Left lung (tissue), 10 donors: ENCODE measurements around the gene P3H3. TPM values are rescaled to one million over a fixed set of nuclear protein-coding genes. Genes with fewer than 3 reads are reported as not detected.

Experiments used
- ATAC-seq: fragments of 200-7000 bp; cut with Tn5 transposase; one replicate; pipeline ENCODE4 v1.9.1; 2020; ENCODE audit warnings: moderate library complexity
- DNase-seq, 4 donors: peaks; one replicate each; pipeline ENCODE4 v3.0.0-alpha.2; 2013 to 2020
- H3K27ac ChIP-seq, 2 donors: fragments of 200-600 bp; sonication (generic) in 1 of 2; one replicate each; pipeline versions ENCODE4 v1.5.0 to v1.8.0; 2020 to 2021
- H3K27me3 ChIP-seq, 2 donors: fragments of 200-600 bp; sonication (generic) in 1 of 2; one replicate each; pipeline versions ENCODE4 v1.5.0 to v1.8.0; 2020 to 2021
- H3K36me3 ChIP-seq, 2 donors: fragments of 200-600 bp; sonication (generic) in 1 of 2; one replicate each; pipeline versions ENCODE4 v1.5.0 to v1.8.0; 2020 to 2021
- H3K4me1 ChIP-seq, 2 donors: fragments of 200-600 bp; one replicate each; pipeline ENCODE4 v1.8.0; 2021
- H3K4me3 ChIP-seq, 2 donors: fragments of 200-600 bp; sonication (generic) in 1 of 2; one replicate each; pipeline versions ENCODE4 v1.5.0 to v1.8.0; 2020 to 2021; ENCODE audit warnings: mild to moderate bottlenecking in 1 of 2
- H3K9me3 ChIP-seq, 2 donors: fragments of 200-600 bp; sonication (generic) in 1 of 2; one replicate each; pipeline versions ENCODE4 v1.5.0 to v1.8.0; 2020 to 2021
- CTCF ChIP-seq, 2 donors: fragments of 200-600 bp; sonication (generic) in 1 of 2; IDR thresholded peaks; one replicate each; pipeline versions ENCODE4 v1.5.0 to v1.8.0; 2021; ENCODE audit warnings: antibody characterized with exemption in 2 of 2
- intact Hi-C, 2 donors: fragments of 100-400 bp; cut with DNase I; formaldehyde crosslinking; loops; one replicate each; pipeline versions ENCODE4 v1.11.2 to v1.14.2; 2022
- polyA plus RNA-seq, 6 donors: library from polyadenylated mRNA; unstranded; fragments of 120-200 nt; gene quantifications; one replicate each; pipeline ENCODE4 v1.2.1, GENCODE V29; 2013; ENCODE audit not compliant: insufficient read length in 6 of 6
- total RNA-seq, 2 donors: library from RNA; stranded (reverse); fragmentation: NEBNext Ultra II Directional; extraction: Animal tissue kit (Norgen Biotek cat#: 25700); gene quantifications; one replicate each; pipeline ENCODE4 v1.2.1, GENCODE V29; 2021
- donor health status: DM: no; HTN: yes; CAD: no.
- donor health status: DM: no; HTN: no; CAD: no.

Gene P3H3
- total and polyA plus RNA-seq, 8 donors = 18.0 to 41.7 (median 22.3) TPM

GRCh38 chr12:6816598-6816997, 11.6 kb upstream of the P3H3 start:
- intact Hi-C loops = no loop called here
- Histone ChIP-seq H3K4me3 (no peak overlapping the region), H3K4me1 (peaks cover 0 to 11% of the 10 kb centered on the region in 2 donors), H3K9me3 (no peaks in the 10 kb centered on the region), H3K27ac (no peak overlapping the region), H3K36me3 (peaks cover 0 to 5% of the 10 kb centered on the region in 2 donors), H3K27me3 (peaks cover 0 to 3% of the 10 kb centered on the region in 2 donors)
- ATAC-seq = no peak
- TF ChIP-seq CTCF (IDR thresholded peaks at IDR 0.05) = no peak
- no peak for DNase-seq

GRCh38 chr12:6817098-6817497, 11.1 kb upstream of the P3H3 start:
- H3K27ac ChIP-seq = no peak overlapping the region
- intact Hi-C loops = no loop called here
- H3K4me1 ChIP-seq = peaks cover 0 to 16% of the 10 kb centered on the region in 2 donors
- H3K9me3 ChIP-seq = no peaks in the 10 kb centered on the region
- peaks cover 0 to 8% of the 10 kb centered on the region in 2 donors for H3K27me3 ChIP-seq
- ATAC-seq (no peak), DNase-seq (no peak)
- TF ChIP-seq CTCF (IDR thresholded peaks at IDR 0.05) = no peak
- no peak overlapping the region for H3K4me3 ChIP-seq
- H3K36me3 ChIP-seq = peaks cover 0 to 5% of the 10 kb centered on the region in 2 donors

GRCh38 chr12:6817662-6818157, 10.5 kb upstream of the P3H3 start:
- Histone ChIP-seq H3K4me3 (no peak overlapping the region), H3K4me1 (peaks cover 0 to 20% of the 10 kb centered on the region in 2 donors), H3K36me3 (peaks cover 0 to 5% of the 10 kb centered on the region in 2 donors), H3K27me3 (peaks cover 0 to 14% of the 10 kb centered on the region in 2 donors), H3K27ac (no peak overlapping the region), H3K9me3 (no peaks in the 10 kb centered on the region)
- intact Hi-C loops = no loop called here
- TF ChIP-seq CTCF (IDR thresholded peaks at IDR 0.05) = no peak
- no peak for ATAC-seq
- DNase-seq = no peak

GRCh38 chr12:6818222-6818621, 10.0 kb upstream of the P3H3 start:
- no peak for TF ChIP-seq CTCF (IDR thresholded peaks at IDR 0.05)
- Histone ChIP-seq H3K9me3 (no peaks in the 10 kb centered on the region), H3K27ac (no peak overlapping the region), H3K4me1 (peaks cover 0 to 20% of the 10 kb centered on the region in 2 donors), H3K4me3 (no peak overlapping the region), H3K36me3 (peaks cover 0 to 5% of the 10 kb centered on the region in 2 donors), H3K27me3 (peaks cover 0 to 18% of the 10 kb centered on the region in 2 donors)
- no peak for DNase-seq
- ATAC-seq = no peak
- intact Hi-C loops = no loop called here

- intact Hi-C loops = no loop called here
- no peak overlapping the region for H3K27ac ChIP-seq
- no peak for DNase-seq
- H3K27me3 ChIP-seq = peaks cover 0 to 22% of the 10 kb centered on the region in 2 donors
- peaks cover 0 to 20% of the 10 kb centered on the region in 2 donors for H3K4me1 ChIP-seq
- no peak for ATAC-seq
- H3K4me3 ChIP-seq = no peak overlapping the region
- no peaks in the 10 kb centered on the region for H3K9me3 ChIP-seq
- H3K36me3 ChIP-seq = peaks cover 0 to 5% of the 10 kb centered on the region in 2 donors
- TF ChIP-seq CTCF (IDR thresholded peaks at IDR 0.05) = no peak
Observed at GRCh38 chr12:6818645-6819044, 9.6 kb upstream of the P3H3 start.
